SK-N-SH treated with all-trans-retinoic acid at 6 μM for 48 hours (cell line): ENCODE data around the gene RELT.

Source experiments
- ATAC-seq: fragments of 200-7000 bp; cut with Tn5 transposase; 3 replicates; pipeline ENCODE4 v1.9.1; 2020; ENCODE audit warnings: mild to moderate bottlenecking, moderate library complexity
- ARNTL ChIP-seq: fragments of 450-650 bp; formaldehyde crosslinking; IDR thresholded peaks from 2 replicates; pipeline ENCODE4 v1.5.0; 2020; ENCODE audit warnings: low read depth, mild to moderate bottlenecking, moderate library complexity, borderline replicate concordance
- BACH2 ChIP-seq: fragments of 250-450 bp; sonication (Bioruptor Pico); IDR thresholded peaks from 2 replicates; pipeline ENCODE4 v1.9.0; 2021; ENCODE audit warnings: mild to moderate bottlenecking, borderline replicate concordance
- CREB5 ChIP-seq: fragments of 250-450 bp; sonication (Bioruptor Pico); IDR thresholded peaks from 2 replicates; pipeline ENCODE4 v1.5.1; 2020; ENCODE audit warnings: low read depth, mild to moderate bottlenecking, moderate library complexity
- CSDC2 ChIP-seq: fragments of 250-450 bp; sonication (Bioruptor Pico); IDR thresholded peaks from 2 replicates; pipeline ENCODE4 v1.5.0; 2020; ENCODE audit warnings: mild to moderate bottlenecking, moderate library complexity
- CSRNP3 ChIP-seq: fragments of 250-450 bp; sonication (Bioruptor Pico); IDR thresholded peaks from 2 replicates; pipeline ENCODE4 v1.5.1; 2021; ENCODE audit warnings: mild to moderate bottlenecking, moderate library complexity
- GLIS3 ChIP-seq: fragments of 250-450 bp; sonication (Bioruptor Pico); IDR thresholded peaks from 2 replicates; pipeline ENCODE4 v1.5.0; 2020; ENCODE audit warnings: mild to moderate bottlenecking, moderate library complexity
- ISL1 ChIP-seq: fragments of 250-450 bp; sonication (Bioruptor Pico); IDR thresholded peaks from 2 replicates; pipeline ENCODE4 v2.1.2; 2022; ENCODE audit warnings: mild to moderate bottlenecking, moderate library complexity
- OSR1 ChIP-seq: fragments of 250-450 bp; sonication (Bioruptor Pico); IDR thresholded peaks from 2 replicates; pipeline ENCODE4 v1.8.0; 2022; ENCODE audit warnings: moderate library complexity, mild to moderate bottlenecking, inconsistent platforms
- PATZ1 ChIP-seq: fragments of 250-450 bp; sonication (Bioruptor Pico); IDR thresholded peaks from 2 replicates; pipeline ENCODE4 v1.8.0; 2020; ENCODE audit warnings: mild to moderate bottlenecking, moderate library complexity, borderline replicate concordance
- POU6F1 ChIP-seq: fragments of 250-450 bp; sonication (Bioruptor Pico); IDR thresholded peaks from 2 replicates; pipeline ENCODE4 v1.8.0; 2021; ENCODE audit warnings: low read depth, mild to moderate bottlenecking, moderate library complexity, borderline replicate concordance
- PPARA ChIP-seq: fragments of 250-450 bp; sonication (Bioruptor Pico); IDR thresholded peaks from 2 replicates; pipeline ENCODE4 v1.5.0; 2020; ENCODE audit warnings: mild to moderate bottlenecking, borderline replicate concordance
- RARB ChIP-seq: fragments of 250-450 bp; sonication (Bioruptor Pico); IDR thresholded peaks from 2 replicates; pipeline ENCODE4 v1.8.0; 2021; ENCODE audit warnings: mild to moderate bottlenecking, moderate library complexity
- SNAI2 ChIP-seq: fragments of 250-450 bp; sonication (Bioruptor Pico); IDR thresholded peaks from 2 replicates; pipeline ENCODE4 v1.5.0; 2020; ENCODE audit warnings: mild to moderate bottlenecking, moderate library complexity
- TCF4 ChIP-seq: fragments of 250-450 bp; sonication (Bioruptor Pico); IDR thresholded peaks from 2 replicates; pipeline ENCODE4 v1.8.0; 2021; ENCODE audit warnings: mild to moderate bottlenecking, moderate library complexity, borderline replicate concordance
- TOX ChIP-seq: fragments of 250-450 bp; sonication (Bioruptor Pico); IDR thresholded peaks from 2 replicates; pipeline ENCODE4 v1.8.0; 2021; ENCODE audit warnings: mild to moderate bottlenecking, moderate library complexity, borderline replicate concordance
- TSHZ2 ChIP-seq: fragments of 250-450 bp; sonication (Bioruptor Pico); IDR thresholded peaks from 2 replicates; pipeline ENCODE4 v1.5.0; 2020; ENCODE audit warnings: mild to moderate bottlenecking, moderate library complexity
- ZC3H10 ChIP-seq: fragments of 250-450 bp; sonication (Bioruptor Pico); IDR thresholded peaks from 2 replicates; pipeline ENCODE4 v1.5.1; 2021; ENCODE audit warnings: mild to moderate bottlenecking, moderate library complexity
- ZFP3 ChIP-seq: fragments of 250-450 bp; sonication (Bioruptor Pico); IDR thresholded peaks from 2 replicates; pipeline ENCODE4 v1.5.0; 2020; ENCODE audit warnings: mild to moderate bottlenecking, moderate library complexity
- ZNF565 ChIP-seq: fragments of 450-650 bp; formaldehyde crosslinking; conservative IDR thresholded peaks from 2 replicates; pipeline ENCODE4 v1.5.0; 2020; ENCODE audit warnings: low read depth, mild to moderate bottlenecking, moderate library complexity
- ZNF70 ChIP-seq: fragments of 450-650 bp; formaldehyde crosslinking; IDR thresholded peaks from 2 replicates; pipeline ENCODE4 v1.5.0; 2020; ENCODE audit warnings: mild to moderate bottlenecking, moderate library complexity

RELT gene

GRCh38 chr11:73390601-73391565 is 14.7 kb downstream of the RELT start:
- ATAC-seq, result no peak
- no peak for TF ChIP-seq ISL1 (CRISPR knock-in tag)
- no peak for TF ChIP-seq ZNF70 (CRISPR knock-in tag)
- TF ChIP-seq TOX, result no peak
- TF ChIP-seq CSDC2 (CRISPR knock-in tag), result no peak
- TF ChIP-seq TSHZ2 (CRISPR knock-in tag), result no peak
- TF ChIP-seq SNAI2 (CRISPR knock-in tag), result no peak
- no peak for TF ChIP-seq RARB
- TF ChIP-seq CSRNP3 (CRISPR knock-in tag), result no peak
- TF ChIP-seq OSR1 (CRISPR knock-in tag), result no peak

- no peak for ATAC-seq
These were observed 15.5 kb downstream of the RELT start for GRCh38 chr11:73391665-73392064.

GRCh38 chr11:73392108-73393010 is 16.2 kb downstream of the RELT start:
- ATAC-seq, result no peak
- TF ChIP-seq OSR1 (CRISPR knock-in tag), result no peak
- no peak for TF ChIP-seq ZC3H10 (CRISPR knock-in tag)
- no peak for TF ChIP-seq ARNTL (CRISPR knock-in tag)
- TF ChIP-seq TOX, result no peak
- no peak for TF ChIP-seq ZNF70 (CRISPR knock-in tag)
- no peak for TF ChIP-seq CREB5 (CRISPR knock-in tag)
- TF ChIP-seq CSRNP3 (CRISPR knock-in tag), result no peak

More at GRCh38 chr11:73391665-73392064, 15.5 kb downstream of the RELT start:
- TF ChIP-seq BACH2, result no peak
- no peak for TF ChIP-seq OSR1 (CRISPR knock-in tag)
- no peak for TF ChIP-seq PPARA (CRISPR knock-in tag)
- TF ChIP-seq ZNF70 (CRISPR knock-in tag), result no peak
- TF ChIP-seq TOX, result no peak
- no peak for TF ChIP-seq POU6F1 (CRISPR knock-in tag)
- no peak for TF ChIP-seq ISL1 (CRISPR knock-in tag)
- no peak for TF ChIP-seq ZNF565
- no peak for TF ChIP-seq ARNTL (CRISPR knock-in tag)
- no peak for TF ChIP-seq CSDC2 (CRISPR knock-in tag)
- TF ChIP-seq PATZ1, result no peak
- TF ChIP-seq TCF4 (CRISPR knock-in tag), result no peak
- TF ChIP-seq RARB, result no peak
- TF ChIP-seq GLIS3 (CRISPR knock-in tag), result no peak
- TF ChIP-seq ZFP3 (CRISPR knock-in tag), result no peak
